RWPE2 (cell line): ENCODE data around the gene CCDC177.

Experiments used
- ATAC-seq: fragments of 200-7000 bp; cut with Tn5 transposase; 3 replicates; pipeline ENCODE4 v1.9.1; 2021; ENCODE audit warnings: low read depth
- DNase-seq: peaks from one replicate; pipeline ENCODE4 v3.0.0-alpha.2; 2020; ENCODE audit warnings: low spot score
- H3K27ac ChIP-seq: fragments of 450-650 bp; 2 replicates; pipeline ENCODE4 v1.5.1; 2017; ENCODE audit warnings: mild to moderate bottlenecking; ENCODE audit not compliant: poor library complexity, severe bottlenecking
- H3K27me3 ChIP-seq: fragments of 250-450 bp; sonication (Bioruptor Pico); 2 replicates; pipeline ENCODE4 v1.5.1; 2021; ENCODE audit warnings: mild to moderate bottlenecking, moderate library complexity; ENCODE audit not compliant: insufficient read depth, poor library complexity, severe bottlenecking
- H3K36me3 ChIP-seq: fragments of 250-450 bp; sonication (Bioruptor Pico); 2 replicates; pipeline ENCODE4 v1.5.1; 2020; ENCODE audit warnings: low read depth, mild to moderate bottlenecking, moderate library complexity
- H3K4me1 ChIP-seq: fragments of 250-450 bp; sonication (Bioruptor Pico); 2 replicates; pipeline ENCODE4 v1.5.1; 2021; ENCODE audit warnings: mild to moderate bottlenecking, moderate library complexity; ENCODE audit not compliant: insufficient read depth, poor library complexity, severe bottlenecking
- H3K4me3 ChIP-seq: fragments of 250-450 bp; sonication (Bioruptor Pico); 2 replicates; pipeline ENCODE4 v1.5.1; 2021; ENCODE audit warnings: mild to moderate bottlenecking, moderate library complexity; ENCODE audit not compliant: severe bottlenecking
- H3K9me3 ChIP-seq: fragments of 250-450 bp; sonication (Bioruptor Pico); 2 replicates; pipeline ENCODE4 v1.5.1; 2021; ENCODE audit warnings: mild to moderate bottlenecking, moderate library complexity; ENCODE audit not compliant: severe bottlenecking
- TF ChIP-seq, protein P1 (sequence below): fragments of 450-650 bp; IDR thresholded peaks from one replicate; pipeline ENCODE4 v1.5.1; 2017; ENCODE audit warnings: mild to moderate bottlenecking, moderate library complexity; ENCODE audit not compliant: poor library complexity, severe bottlenecking

The CCDC177 gene

DNA sequence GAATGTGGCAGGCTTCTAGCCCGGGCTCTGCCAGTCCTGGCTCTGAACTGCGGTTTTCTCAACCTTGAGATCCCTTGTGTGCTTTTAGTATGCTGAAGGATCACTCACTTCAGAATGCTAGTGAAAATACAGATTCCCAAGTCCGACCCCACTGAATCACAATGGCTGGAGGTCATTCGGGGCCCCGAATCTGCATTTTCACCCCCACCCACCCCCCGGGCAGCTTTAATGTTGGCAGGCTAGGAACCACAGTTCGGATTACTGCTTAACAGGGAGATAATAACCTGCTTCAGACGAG lies 36.2 kb upstream of the CCDC177 start:
- no peak for ATAC-seq
- no peak for DNase-seq
- TF ChIP-seq, protein P1, sequence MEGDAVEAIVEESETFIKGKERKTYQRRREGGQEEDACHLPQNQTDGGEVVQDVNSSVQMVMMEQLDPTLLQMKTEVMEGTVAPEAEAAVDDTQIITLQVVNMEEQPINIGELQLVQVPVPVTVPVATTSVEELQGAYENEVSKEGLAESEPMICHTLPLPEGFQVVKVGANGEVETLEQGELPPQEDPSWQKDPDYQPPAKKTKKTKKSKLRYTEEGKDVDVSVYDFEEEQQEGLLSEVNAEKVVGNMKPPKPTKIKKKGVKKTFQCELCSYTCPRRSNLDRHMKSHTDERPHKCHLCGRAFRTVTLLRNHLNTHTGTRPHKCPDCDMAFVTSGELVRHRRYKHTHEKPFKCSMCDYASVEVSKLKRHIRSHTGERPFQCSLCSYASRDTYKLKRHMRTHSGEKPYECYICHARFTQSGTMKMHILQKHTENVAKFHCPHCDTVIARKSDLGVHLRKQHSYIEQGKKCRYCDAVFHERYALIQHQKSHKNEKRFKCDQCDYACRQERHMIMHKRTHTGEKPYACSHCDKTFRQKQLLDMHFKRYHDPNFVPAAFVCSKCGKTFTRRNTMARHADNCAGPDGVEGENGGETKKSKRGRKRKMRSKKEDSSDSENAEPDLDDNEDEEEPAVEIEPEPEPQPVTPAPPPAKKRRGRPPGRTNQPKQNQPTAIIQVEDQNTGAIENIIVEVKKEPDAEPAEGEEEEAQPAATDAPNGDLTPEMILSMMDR = no peak
- H3K27ac ChIP-seq = peak overlapping the region; percentile 57
- H3K9me3 ChIP-seq = no peaks in the 10 kb centered on the region
- H3K4me1 ChIP-seq = peaks cover 22% of the 10 kb centered on the region
- H3K27me3 ChIP-seq = no peaks in the 10 kb centered on the region
- H3K36me3 ChIP-seq = no peaks in the 10 kb centered on the region
- peak overlapping the region; percentile 100 for H3K4me3 ChIP-seq

DNA sequence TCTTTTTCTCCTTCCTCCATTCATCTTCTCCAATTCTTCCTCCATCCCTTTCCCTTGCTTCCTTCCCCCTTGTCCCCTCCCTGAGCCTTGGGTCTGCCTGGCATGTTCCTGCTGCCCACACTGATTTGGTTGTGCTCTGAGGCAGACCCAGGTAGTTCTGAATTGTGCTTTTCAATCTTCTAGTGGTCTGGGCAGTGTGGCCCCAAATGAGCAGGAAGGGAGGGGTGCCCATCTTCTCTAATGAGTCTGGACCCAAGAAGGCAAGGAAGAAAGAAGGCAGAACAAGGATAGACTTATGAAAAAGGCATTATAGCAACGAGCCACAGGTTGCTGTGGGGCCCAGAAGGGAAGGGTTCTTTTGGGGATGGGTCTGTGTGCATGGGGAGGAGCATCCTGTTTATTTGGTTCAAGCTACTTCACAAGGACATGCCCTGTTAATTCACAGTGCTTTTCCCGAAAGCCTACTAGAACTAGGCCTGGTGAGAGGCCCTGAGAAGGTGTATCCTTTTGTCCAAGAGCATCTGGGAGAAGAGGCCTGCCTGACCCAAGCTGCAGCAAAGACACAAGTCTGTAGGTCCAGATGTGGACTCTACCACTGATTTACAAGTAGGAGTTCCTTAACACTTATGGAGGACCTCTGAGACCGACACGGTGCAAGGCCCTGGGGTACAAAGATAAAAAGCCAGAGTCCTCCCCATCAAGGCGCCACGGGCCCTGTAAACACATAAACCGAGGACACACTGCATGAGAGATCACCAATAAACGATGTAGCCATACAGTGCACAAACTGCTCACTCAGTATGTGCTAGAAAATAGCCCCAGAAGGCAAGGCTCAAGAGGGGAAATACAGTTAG lies 35.6 kb upstream of the CCDC177 start:
- TF ChIP-seq, protein P1 = no peak
- no peaks in the 10 kb centered on the region for H3K9me3 ChIP-seq
- ATAC-seq (0 out of 3 replicates have a peak, but pooled peaks have one; percentile 2), DNase-seq (no peak)
- peaks cover 17% of the 10 kb centered on the region for H3K4me1 ChIP-seq
- peak overlapping the region; percentile 100 for H3K4me3 ChIP-seq
- H3K36me3 ChIP-seq = no peaks in the 10 kb centered on the region
- H3K27me3 ChIP-seq = no peaks in the 10 kb centered on the region
- peak overlapping the region; percentile 57 for H3K27ac ChIP-seq

DNA sequence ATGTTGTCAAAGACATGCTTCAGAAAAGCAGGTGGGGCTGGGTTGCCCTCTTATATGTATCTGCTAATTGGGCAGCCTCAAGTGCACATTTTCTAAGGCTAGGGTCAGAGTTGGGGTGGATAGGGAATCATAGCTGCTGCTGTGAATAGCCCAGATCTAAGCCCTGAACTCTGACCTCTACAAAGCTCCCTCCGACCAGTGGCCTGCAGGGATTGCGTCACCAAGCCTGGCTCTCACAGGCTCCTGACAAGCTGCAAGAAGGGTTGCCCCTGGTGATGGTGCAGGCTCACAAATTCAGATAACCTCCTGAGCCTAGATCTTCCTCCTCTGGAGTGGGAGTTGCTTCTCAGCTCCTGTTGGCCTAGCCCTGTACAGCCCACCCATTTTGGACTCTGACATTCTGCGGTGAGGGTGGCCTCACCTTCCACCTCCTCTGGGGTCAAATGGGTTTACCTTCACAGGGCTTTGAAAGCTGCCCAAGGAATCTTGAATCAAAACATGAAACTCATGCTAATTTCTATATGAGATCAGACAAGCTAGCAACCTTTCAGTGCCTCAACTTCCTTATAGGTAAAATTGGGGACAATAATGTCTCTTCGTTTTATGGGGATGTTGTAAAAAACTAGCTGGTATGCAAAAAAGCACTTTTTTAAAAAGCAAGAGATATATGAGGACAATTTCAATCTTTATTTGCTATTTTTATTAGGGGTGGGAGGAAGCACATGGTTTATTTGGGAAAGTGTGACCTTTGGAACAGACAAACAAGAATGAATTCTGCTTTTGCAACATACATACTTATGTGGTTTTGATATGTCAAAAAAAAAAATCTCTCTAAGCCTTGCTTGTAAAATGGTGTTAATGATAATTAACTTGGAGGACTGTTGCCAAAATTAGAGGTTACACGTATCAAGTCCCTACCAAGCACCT lies 31.9 kb upstream of the CCDC177 start:
- ATAC-seq (no peak), DNase-seq (no peak)
- TF ChIP-seq, protein P1 = no peak
- Histone ChIP-seq H3K4me3 (no peak overlapping the region), H3K9me3 (no peaks in the 10 kb centered on the region), H3K27me3 (no peaks in the 10 kb centered on the region), H3K36me3 (no peaks in the 10 kb centered on the region), H3K4me1 (no peaks in the 10 kb centered on the region), H3K27ac (no peak overlapping the region)

DNA sequence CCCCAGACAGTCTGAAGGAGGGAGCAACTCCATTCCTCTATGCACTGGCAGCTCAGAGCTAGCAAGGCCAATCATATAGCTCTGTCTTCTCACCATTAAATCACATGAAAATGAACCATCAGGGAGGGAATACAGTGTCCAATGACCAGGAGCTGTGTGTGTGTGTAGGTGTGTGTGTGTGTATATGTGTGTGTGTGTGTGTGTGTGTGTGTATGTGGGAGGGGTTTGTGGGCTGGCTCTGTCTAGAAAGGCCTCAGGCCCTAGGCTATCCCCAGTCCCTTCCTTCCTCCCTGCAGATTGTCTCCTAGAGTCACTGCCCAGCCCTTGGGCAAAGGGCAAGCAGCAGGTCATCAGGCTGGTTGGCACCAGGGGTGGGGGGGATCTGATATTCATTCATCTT lies 31.1 kb upstream of the CCDC177 start:
- no peaks in the 10 kb centered on the region for H3K9me3 ChIP-seq
- no peaks in the 10 kb centered on the region for H3K27me3 ChIP-seq
- no peak overlapping the region for H3K4me3 ChIP-seq
- no peak overlapping the region for H3K27ac ChIP-seq
- no peaks in the 10 kb centered on the region for H3K36me3 ChIP-seq
- TF ChIP-seq, protein P1 = no peak
- ATAC-seq (peak; percentile 30; the same call in 1 of the 3 replicates), DNase-seq (no peak)
- H3K4me1 ChIP-seq = no peaks in the 10 kb centered on the region
